NCI-H345 (cell line): ENCODE data around the gene ZNRF3.
"Not testable (repeated sequence)": the region's sequence is repeated elsewhere in the genome, so short reads cannot be mapped to it uniquely, and the experiment has no call there.

Experiments used
- DNase-seq: peaks from one replicate; lab custom pipeline; 2025; lab: John Stamatoyannopoulos, UW

The ZNRF3 gene

GRCh38 chr22:28884747-28885350 lies 1.5 kb downstream of the ZNRF3 start:
- DNase-seq: no peak

- no peak for DNase-seq
Measured at GRCh38 chr22:28885939-28886338, 2.6 kb downstream of the ZNRF3 start.

- not testable (repeated sequence) for DNase-seq
Measured at GRCh38 chr22:28886679-28887078, 3.3 kb downstream of the ZNRF3 start.

- DNase-seq: no peak
Measured at GRCh38 chr22:28887725-28888459, 4.5 kb downstream of the ZNRF3 start.

GRCh38 chr22:28889478-28890024 lies 6.2 kb downstream of the ZNRF3 start:
- no peak for DNase-seq

GRCh38 chr22:28891156-28891733 lies 7.9 kb downstream of the ZNRF3 start:
- DNase-seq: no peak

GRCh38 chr22:28892175-28892731 lies 8.9 kb downstream of the ZNRF3 start:
- no peak for DNase-seq

GRCh38 chr22:28893810-28894209 lies 10.4 kb downstream of the ZNRF3 start:
- no peak for DNase-seq

- peak; percentile 36 for DNase-seq
Measured at GRCh38 chr22:28894334-28894733, 11.0 kb downstream of the ZNRF3 start.

GRCh38 chr22:28894807-28895206 lies 11.4 kb downstream of the ZNRF3 start:
- DNase-seq: no peak

GRCh38 chr22:28896611-28897010 lies 13.2 kb downstream of the ZNRF3 start:
- no peak for DNase-seq

- DNase-seq: no peak
Measured at GRCh38 chr22:28898233-28898629, 14.9 kb downstream of the ZNRF3 start.

- no peak for DNase-seq
Measured at GRCh38 chr22:28899199-28899853, 16.0 kb downstream of the ZNRF3 start.

GRCh38 chr22:28900379-28900925 lies 17.1 kb downstream of the ZNRF3 start:
- DNase-seq: no peak

- no peak for DNase-seq
Measured at GRCh38 chr22:28902490-28902889, 19.1 kb downstream of the ZNRF3 start.

- DNase-seq: no peak
Measured at GRCh38 chr22:28903080-28903479, 19.7 kb downstream of the ZNRF3 start.

- DNase-seq: no peak
Measured at GRCh38 chr22:28903729-28904128, 20.4 kb downstream of the ZNRF3 start.

GRCh38 chr22:28904211-28904896 lies 21.0 kb downstream of the ZNRF3 start:
- no peak for DNase-seq

GRCh38 chr22:28905256-28905832 lies 22.0 kb downstream of the ZNRF3 start:
- no peak for DNase-seq

- DNase-seq: no peak
Measured at GRCh38 chr22:28906312-28906711, 22.9 kb downstream of the ZNRF3 start.
